Smooth muscle cell of the brain vasculature (primary cell): ENCODE data around the gene GNG7.
A peak's percentile ranks its signal among the peaks of the same experiment; 100 is the strongest.
"Not testable (repeated sequence)": the region's sequence is repeated elsewhere in the genome, so short reads cannot be mapped to it uniquely, and the experiment has no call there.

ENCODE experiments used
- DNase-seq: peaks from one replicate; pipeline ENCODE4 v3.0.0-alpha.2; 2012; ENCODE audit warnings: low read depth, low spot score

GNG7 gene

GRCh38 chr19:2464389-2464788 lies 238.1 kb downstream of the GNG7 start:
- DNase-seq = no peak

- DNase-seq = not testable (repeated sequence)
Measured at GRCh38 chr19:2463694-2464093, 238.8 kb downstream of the GNG7 start.

- peak; percentile 94 for DNase-seq
Measured at GRCh38 chr19:2462635-2463421, 239.7 kb downstream of the GNG7 start.

- DNase-seq = no peak
Measured at GRCh38 chr19:2461751-2462634, 240.5 kb downstream of the GNG7 start.
